Effector memory CD8-positive, alpha-beta T cell (primary cell): ENCODE data around the gene HORMAD2.
A peak's percentile ranks its signal among the peaks of the same experiment; 100 is the strongest.

Source experiments
- ATAC-seq: fragments of 150-1000 bp; cut with Tn5 transposase; replicated peaks from 2 replicates; pipeline ENCODE4 v1.10.0; 2021; ENCODE audit warnings: mild to moderate bottlenecking, moderate library complexity
- DNase-seq, 3 experiments: peaks; one replicate each; pipeline ENCODE4 v3.0.0; 2021
- H3K27ac Mint-ChIP-seq, 2 donors: one replicate each; pipeline ENCODE4 v1.8.0; 2022; ENCODE audit warnings: mild to moderate bottlenecking in 2 of 2, mixed read lengths in 2 of 2, moderate library complexity in 2 of 2
- H3K27me3 Mint-ChIP-seq, 2 donors: one replicate each; pipeline ENCODE4 v1.8.0; 2022; ENCODE audit warnings: mixed read lengths in 2 of 2
- H3K36me3 Mint-ChIP-seq: one replicate; pipeline ENCODE4 v1.8.0; 2022; ENCODE audit warnings: mild to moderate bottlenecking, moderate library complexity, mixed read lengths; ENCODE audit not compliant: insufficient read depth
- H3K4me1 Mint-ChIP-seq, 2 donors: one replicate each; pipeline ENCODE4 v1.8.0; 2022; ENCODE audit warnings: low read depth in 2 of 2, mixed read lengths in 2 of 2
- H3K4me3 Mint-ChIP-seq, 2 donors: one replicate each; pipeline ENCODE4 v1.8.0; 2022; ENCODE audit warnings: mild to moderate bottlenecking in 2 of 2, mixed read lengths in 2 of 2, moderate library complexity in 2 of 2
- H3K9me3 Mint-ChIP-seq, 2 donors: one replicate each; pipeline ENCODE4 v1.8.0; 2022; ENCODE audit warnings: mixed read lengths in 2 of 2

HORMAD2 gene

DNA sequence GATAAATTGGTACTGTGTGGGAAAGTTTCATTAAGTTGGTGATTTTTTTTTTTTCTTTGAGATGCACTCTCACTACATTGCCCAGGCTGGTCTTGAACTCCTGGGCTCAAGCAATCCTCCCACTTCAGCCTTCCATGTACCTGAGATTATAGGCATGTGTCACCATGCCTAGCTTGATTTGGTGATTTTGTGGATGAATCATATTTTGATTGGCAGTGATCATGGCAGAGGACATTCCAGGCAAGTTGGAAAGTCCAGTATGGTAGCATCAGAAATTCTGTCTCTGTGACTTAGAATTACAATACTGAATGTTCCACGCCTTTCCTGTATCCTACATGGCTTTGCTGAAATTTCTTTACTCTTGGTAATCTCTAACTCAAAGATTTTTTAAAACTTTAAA, 49.4 kb downstream of the HORMAD2 start:
- peaks cover 0 to 7% of the 10 kb centered on the region in 2 donors for H3K27me3 Mint-ChIP-seq
- no peaks in the 10 kb centered on the region for H3K4me1 Mint-ChIP-seq
- H3K27ac Mint-ChIP-seq: no peak overlapping the region
- ATAC-seq (no peak), DNase-seq (no peak)
- H3K4me3 Mint-ChIP-seq: no peak overlapping the region
- H3K9me3 Mint-ChIP-seq: no peaks in the 10 kb centered on the region
- no peaks in the 10 kb centered on the region for H3K36me3 Mint-ChIP-seq

- DNase-seq: no peak
- Mint-ChIP-seq H3K9me3 (no peaks in the 10 kb centered on the region), H3K27ac (no peak overlapping the region), H3K36me3 (no peaks in the 10 kb centered on the region), H3K4me1 (no peaks in the 10 kb centered on the region), H3K4me3 (no peak overlapping the region), H3K27me3 (peaks cover 0 to 5% of the 10 kb centered on the region in 2 donors)
- no peak for ATAC-seq
These were observed 52.2 kb downstream of the HORMAD2 start for GRCh38 chr22:30132290-30132996.

DNA sequence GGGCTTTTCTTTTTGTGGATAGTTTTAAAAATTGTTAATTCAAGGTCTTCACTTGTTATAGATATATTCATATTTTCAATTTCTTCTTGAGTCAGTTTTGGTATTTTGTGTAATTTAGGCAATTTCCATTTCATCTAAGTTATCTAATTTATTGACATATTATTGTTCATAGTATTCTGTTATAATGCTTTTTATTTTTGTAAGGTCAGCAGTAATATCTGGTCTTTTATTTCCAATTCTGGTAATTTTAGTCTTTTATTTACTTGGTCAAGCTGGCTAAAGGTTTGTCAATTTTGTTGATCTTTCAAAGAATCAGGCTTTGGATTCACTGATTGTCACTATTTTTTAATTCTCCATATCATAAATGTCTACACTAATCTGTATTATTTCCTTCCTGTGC, 60.1 kb downstream of the HORMAD2 start:
- Mint-ChIP-seq H3K27me3 (peaks cover 21 to 31% of the 10 kb centered on the region in 2 donors), H3K36me3 (no peaks in the 10 kb centered on the region)

GRCh38 chr22:30143265-30143664, 63.0 kb downstream of the HORMAD2 start:
- ATAC-seq: no peak
- no peak for DNase-seq
- no peak overlapping the region for H3K27ac Mint-ChIP-seq
- H3K9me3 Mint-ChIP-seq: peaks cover 7 to 8% of the 10 kb centered on the region in 2 donors
- H3K4me1 Mint-ChIP-seq: no peaks in the 10 kb centered on the region
- peaks cover 21 to 41% of the 10 kb centered on the region in 2 donors for H3K27me3 Mint-ChIP-seq
- no peak overlapping the region for H3K4me3 Mint-ChIP-seq
- H3K36me3 Mint-ChIP-seq: no peaks in the 10 kb centered on the region

More for the DNA sequence above, 60.1 kb downstream of the HORMAD2 start:
- DNase-seq (no peak), ATAC-seq (no peak)
- no peaks in the 10 kb centered on the region for H3K4me1 Mint-ChIP-seq
- no peak overlapping the region for H3K27ac Mint-ChIP-seq
- H3K4me3 Mint-ChIP-seq: no peak overlapping the region
- peaks cover 7 to 8% of the 10 kb centered on the region in 2 donors for H3K9me3 Mint-ChIP-seq

DNA sequence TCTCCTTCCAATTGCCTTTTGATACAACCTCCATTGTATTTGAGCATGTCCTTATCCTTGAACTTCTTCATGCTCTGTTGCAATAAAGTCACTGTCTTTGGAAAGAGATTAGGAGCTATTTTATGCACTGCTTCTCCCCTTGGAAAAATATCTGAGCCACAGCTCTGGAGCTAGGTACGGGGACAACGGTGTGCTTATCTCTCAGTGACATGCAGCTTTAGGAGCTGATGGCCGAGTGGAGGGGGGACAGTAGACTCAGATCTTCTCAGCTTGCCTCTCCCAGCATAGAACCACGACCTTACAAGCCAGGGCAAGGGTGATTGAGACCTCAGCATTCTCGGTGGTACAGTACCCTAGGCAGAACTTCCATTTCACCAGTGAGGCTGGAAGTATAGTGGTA, 64.1 kb downstream of the HORMAD2 start:
- H3K4me1 Mint-ChIP-seq: no peaks in the 10 kb centered on the region
- peaks cover 7 to 8% of the 10 kb centered on the region in 2 donors for H3K9me3 Mint-ChIP-seq
- no peak overlapping the region for H3K4me3 Mint-ChIP-seq
- ATAC-seq (no peak), DNase-seq (no peak)
- no peak overlapping the region for H3K27ac Mint-ChIP-seq
- no peaks in the 10 kb centered on the region for H3K36me3 Mint-ChIP-seq
- H3K27me3 Mint-ChIP-seq: peaks cover 21 to 41% of the 10 kb centered on the region in 2 donors

DNA sequence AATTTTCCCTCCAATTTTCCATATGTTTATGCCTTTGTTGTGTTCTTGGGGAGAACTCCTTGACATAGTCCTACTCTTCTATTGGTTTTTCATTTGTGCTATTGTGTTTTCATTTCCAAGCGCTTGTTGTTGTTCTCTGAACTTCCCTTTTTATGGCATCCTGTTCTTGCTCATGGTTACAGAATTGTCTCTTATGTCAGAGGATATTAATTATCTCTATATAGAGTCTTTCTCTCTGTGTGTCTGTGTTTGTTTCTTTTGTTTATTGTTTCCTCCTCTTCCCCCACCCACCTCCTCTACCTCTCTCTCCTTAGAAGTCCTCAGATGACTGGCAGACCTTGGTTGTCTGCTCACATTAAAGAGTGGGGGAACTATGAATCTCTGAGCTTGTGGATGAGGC, 69.9 kb downstream of the HORMAD2 start:
- DNase-seq: no peak
- ATAC-seq: no peak
- Mint-ChIP-seq H3K27me3 (peaks cover 2 to 12% of the 10 kb centered on the region in 2 donors), H3K4me3 (no peak overlapping the region), H3K9me3 (no peaks in the 10 kb centered on the region), H3K27ac (no peak overlapping the region), H3K36me3 (no peaks in the 10 kb centered on the region), H3K4me1 (no peaks in the 10 kb centered on the region)

DNA sequence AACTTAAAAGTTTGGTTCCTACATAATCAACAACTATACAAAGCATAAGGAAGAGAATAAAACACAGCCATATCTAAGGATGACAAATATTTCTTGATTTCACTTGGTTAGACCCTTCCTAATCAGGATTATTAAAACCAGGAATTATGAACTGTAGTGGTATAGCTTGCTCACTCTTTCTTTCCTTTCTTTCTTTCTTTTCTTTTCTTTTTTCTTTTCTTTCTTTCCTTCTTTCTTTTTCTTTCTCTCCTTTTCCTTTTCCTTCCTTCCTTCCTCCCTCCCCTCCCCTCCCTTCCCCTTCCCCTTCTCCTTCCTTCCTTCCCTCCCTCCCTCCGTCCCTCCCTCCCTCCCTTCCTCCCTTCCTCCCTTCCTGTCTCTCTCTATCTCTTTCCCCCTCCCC, 78.0 kb downstream of the HORMAD2 start:
- no peak overlapping the region for H3K4me3 Mint-ChIP-seq

GRCh38 chr22:30158744-30159500, 78.7 kb downstream of the HORMAD2 start:
- Mint-ChIP-seq H3K27me3 (peaks cover 8 to 11% of the 10 kb centered on the region in 2 donors), H3K9me3 (no peaks in the 10 kb centered on the region), H3K4me1 (peaks cover 0 to 5% of the 10 kb centered on the region in 2 donors), H3K36me3 (no peaks in the 10 kb centered on the region), H3K4me3 (no peak overlapping the region), H3K27ac (peak overlapping the region; percentile 53 to 74)
- DNase-seq: no peak
- no peak for ATAC-seq

More for the DNA sequence above, 78.0 kb downstream of the HORMAD2 start:
- H3K27ac Mint-ChIP-seq: peak overlapping the region; percentile 53 to 74
- H3K36me3 Mint-ChIP-seq: no peaks in the 10 kb centered on the region
- DNase-seq: no peak
- H3K4me1 Mint-ChIP-seq: peaks cover 0 to 5% of the 10 kb centered on the region in 2 donors
- no peaks in the 10 kb centered on the region for H3K9me3 Mint-ChIP-seq
- no peak for ATAC-seq
- H3K27me3 Mint-ChIP-seq: peaks cover 8 to 11% of the 10 kb centered on the region in 2 donors

DNA sequence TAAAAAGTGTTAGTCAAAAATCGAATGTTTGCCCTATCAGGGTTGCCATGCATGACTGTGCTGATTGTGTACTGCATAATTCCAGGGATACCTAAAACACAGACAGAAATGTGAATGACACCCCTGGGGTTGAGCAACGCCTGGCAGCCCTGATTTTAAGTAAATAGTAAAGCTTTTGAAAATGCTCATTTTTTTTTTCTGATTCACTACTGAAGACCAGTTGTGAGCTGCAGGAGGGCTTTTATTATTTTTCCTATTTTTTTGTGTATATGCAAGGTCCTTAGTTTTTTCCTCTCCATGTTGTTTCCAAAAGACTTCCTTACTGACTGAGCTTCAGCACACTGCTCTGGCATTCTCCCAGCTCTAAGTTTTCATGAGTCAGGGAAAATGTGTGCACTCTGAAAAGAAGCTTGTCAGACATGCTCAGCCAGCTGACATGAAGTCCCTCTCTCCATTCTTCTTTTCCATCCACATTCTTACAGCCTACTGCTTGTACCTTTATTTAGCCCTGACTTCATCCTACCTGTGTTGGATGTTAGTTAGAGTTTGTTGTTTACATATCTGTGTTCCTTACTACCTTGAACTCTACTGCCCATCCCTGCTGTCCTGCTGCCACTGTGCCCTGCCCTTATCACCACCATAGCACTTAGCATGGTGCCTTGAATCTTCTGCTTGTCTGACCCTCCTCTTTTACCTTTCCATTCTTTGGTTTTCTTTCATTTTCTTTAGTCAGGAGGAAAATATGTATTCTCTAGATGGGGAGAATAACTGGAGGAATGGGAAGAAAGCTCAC, 79.5 kb downstream of the HORMAD2 start:
- H3K36me3 Mint-ChIP-seq: no peaks in the 10 kb centered on the region
- no peak for DNase-seq
- H3K4me1 Mint-ChIP-seq: peaks cover 0 to 5% of the 10 kb centered on the region in 2 donors
- H3K27ac Mint-ChIP-seq: peak overlapping the region in 1 of 2 donors; percentile 4
- no peak for ATAC-seq
- no peak overlapping the region for H3K4me3 Mint-ChIP-seq
- peaks cover 8 to 14% of the 10 kb centered on the region in 2 donors for H3K27me3 Mint-ChIP-seq
- no peaks in the 10 kb centered on the region for H3K9me3 Mint-ChIP-seq

DNA sequence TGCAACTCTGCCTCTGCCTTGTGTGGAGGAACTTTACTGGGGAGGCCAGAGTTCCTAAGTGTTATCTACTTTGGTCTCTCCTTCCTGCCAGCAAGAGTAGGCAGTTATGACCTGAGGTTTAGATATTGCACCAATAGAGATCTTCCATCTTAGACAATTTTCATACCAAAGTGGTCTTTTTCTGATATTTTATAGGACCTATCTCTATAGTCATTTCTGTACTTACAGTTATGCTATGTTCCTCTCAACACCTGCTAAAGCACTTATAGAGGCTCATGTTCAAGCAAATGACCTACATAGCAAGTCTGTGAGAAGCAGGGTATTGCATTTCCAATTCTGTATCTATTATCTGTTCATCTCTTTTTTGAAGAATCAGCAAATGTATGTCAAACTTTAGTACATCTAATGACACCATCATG, 80.8 kb downstream of the HORMAD2 start:
- no peaks in the 10 kb centered on the region for H3K36me3 Mint-ChIP-seq
- peak overlapping the region in 1 of 2 donors; percentile 4 for H3K27ac Mint-ChIP-seq
- H3K4me1 Mint-ChIP-seq: peaks cover 0 to 5% of the 10 kb centered on the region in 2 donors
- no peaks in the 10 kb centered on the region for H3K9me3 Mint-ChIP-seq
- no peak for DNase-seq
- ATAC-seq: peak; percentile 56
- H3K27me3 Mint-ChIP-seq: peaks cover 8 to 20% of the 10 kb centered on the region in 2 donors
- no peak overlapping the region for H3K4me3 Mint-ChIP-seq

GRCh38 chr22:30167296-30167695, 87.0 kb downstream of the HORMAD2 start:
- H3K27ac Mint-ChIP-seq: no peak overlapping the region
- no peak overlapping the region for H3K4me3 Mint-ChIP-seq
- DNase-seq (no peak), ATAC-seq (no peak)
- no peaks in the 10 kb centered on the region for H3K36me3 Mint-ChIP-seq
- H3K27me3 Mint-ChIP-seq: peaks cover 0 to 8% of the 10 kb centered on the region in 2 donors
- no peaks in the 10 kb centered on the region for H3K9me3 Mint-ChIP-seq
- H3K4me1 Mint-ChIP-seq: no peaks in the 10 kb centered on the region

GRCh38 chr22:30167734-30168133, 87.5 kb downstream of the HORMAD2 start:
- peaks cover 0 to 10% of the 10 kb centered on the region in 2 donors for H3K27me3 Mint-ChIP-seq
- DNase-seq: no peak
- no peaks in the 10 kb centered on the region for H3K36me3 Mint-ChIP-seq
- no peak overlapping the region for H3K4me3 Mint-ChIP-seq
- H3K27ac Mint-ChIP-seq: no peak overlapping the region
- no peaks in the 10 kb centered on the region for H3K9me3 Mint-ChIP-seq
- ATAC-seq: no peak
- H3K4me1 Mint-ChIP-seq: no peaks in the 10 kb centered on the region

- Mint-ChIP-seq H3K27me3 (peaks cover 0 to 14% of the 10 kb centered on the region in 2 donors), H3K4me1 (no peaks in the 10 kb centered on the region)
These were observed 88.7 kb downstream of the HORMAD2 start for GRCh38 chr22:30169002-30169401.

More at GRCh38 chr22:30169002-30169401, 88.7 kb downstream of the HORMAD2 start:
- DNase-seq (no peak), ATAC-seq (peak; percentile 19)
- no peak overlapping the region for H3K27ac Mint-ChIP-seq
- no peak overlapping the region for H3K4me3 Mint-ChIP-seq
- no peaks in the 10 kb centered on the region for H3K36me3 Mint-ChIP-seq
- no peaks in the 10 kb centered on the region for H3K9me3 Mint-ChIP-seq
